Measurements from ENCODE around the gene TULP4. TPM values are rescaled to one million over a fixed set of nuclear protein-coding genes. Genes with fewer than 3 reads are reported as not detected.

Gene TULP4
- total and polyA plus RNA-seq, 2 donors (not counting 1 experiment from before 2014, with no cell fraction given): 16.8 to 88.2 TPM

DNA sequence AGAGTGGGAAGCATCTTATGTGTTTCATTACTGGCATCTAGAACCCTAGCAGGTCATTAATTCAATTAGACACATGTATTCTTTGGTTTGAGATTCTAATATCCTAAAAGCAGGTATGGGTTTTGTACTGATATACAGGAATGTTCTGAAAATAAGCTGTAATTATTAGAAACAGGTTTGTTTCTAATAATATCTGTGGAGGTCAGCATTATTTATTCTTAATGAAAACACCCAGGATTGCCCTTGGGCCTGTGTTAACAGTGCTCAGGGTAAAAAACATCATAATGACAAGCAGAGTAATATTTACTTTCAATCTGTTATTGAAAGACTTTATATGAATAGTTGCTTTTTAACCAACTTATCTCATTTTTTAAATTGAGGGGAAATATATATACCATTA is 8.0 kb upstream of the TULP4 start:
- Histone ChIP-seq H2AFZ (ENCODE audit: low read length) (no peak overlapping the region), H3K79me2 (ENCODE audit: control insufficient read depth, insufficient read depth, low read length) (no peaks in the 10 kb centered on the region), H3K27me3 (ENCODE audit: control insufficient read depth, insufficient read depth, low read length) (no peaks in the 10 kb centered on the region), H3K36me3 (ENCODE audit: control insufficient read depth, insufficient read depth, low read length) (no peaks in the 10 kb centered on the region), H3K27ac (ENCODE audit: insufficient read depth, low read length) (no peak overlapping the region), H3K4me3 (replicated peaks in 1 of 4; ENCODE audit: control extremely low read depth in 1 of 4, insufficient read depth in 1 of 4, low read depth in 3 of 4, low read length in 4 of 4) (no peak overlapping the region), H3K9me3 (ENCODE audit: control insufficient read depth, insufficient read depth, low read depth, low read length) (no peaks in the 10 kb centered on the region), H3K4me1 (ENCODE audit: control insufficient read depth, extremely low read depth, insufficient read depth, low read length) (no peaks in the 10 kb centered on the region), H4K20me1 (ENCODE audit: control insufficient read depth, extremely low read depth, insufficient read depth, low read length) (no peaks in the 10 kb centered on the region), H3K9ac (ENCODE audit: insufficient read depth, low read length) (no peak overlapping the region), H3K4me2 (ENCODE audit: extremely low read depth, insufficient read depth, low read length) (no peak overlapping the region)
- no peak for TF ChIP-seq EZH2 (IDR thresholded peaks at IDR 0.05; ENCODE audit: low read length, missing control alignments)
- TF ChIP-seq, protein P1, sequence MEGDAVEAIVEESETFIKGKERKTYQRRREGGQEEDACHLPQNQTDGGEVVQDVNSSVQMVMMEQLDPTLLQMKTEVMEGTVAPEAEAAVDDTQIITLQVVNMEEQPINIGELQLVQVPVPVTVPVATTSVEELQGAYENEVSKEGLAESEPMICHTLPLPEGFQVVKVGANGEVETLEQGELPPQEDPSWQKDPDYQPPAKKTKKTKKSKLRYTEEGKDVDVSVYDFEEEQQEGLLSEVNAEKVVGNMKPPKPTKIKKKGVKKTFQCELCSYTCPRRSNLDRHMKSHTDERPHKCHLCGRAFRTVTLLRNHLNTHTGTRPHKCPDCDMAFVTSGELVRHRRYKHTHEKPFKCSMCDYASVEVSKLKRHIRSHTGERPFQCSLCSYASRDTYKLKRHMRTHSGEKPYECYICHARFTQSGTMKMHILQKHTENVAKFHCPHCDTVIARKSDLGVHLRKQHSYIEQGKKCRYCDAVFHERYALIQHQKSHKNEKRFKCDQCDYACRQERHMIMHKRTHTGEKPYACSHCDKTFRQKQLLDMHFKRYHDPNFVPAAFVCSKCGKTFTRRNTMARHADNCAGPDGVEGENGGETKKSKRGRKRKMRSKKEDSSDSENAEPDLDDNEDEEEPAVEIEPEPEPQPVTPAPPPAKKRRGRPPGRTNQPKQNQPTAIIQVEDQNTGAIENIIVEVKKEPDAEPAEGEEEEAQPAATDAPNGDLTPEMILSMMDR (conservative IDR thresholded peaks at IDR 0.05 in 1 of 2, IDR thresholded peaks at IDR 0.05 in 1 of 2; ENCODE audit: low read depth in 1 of 2, low read length in 2 of 2): no peak
- DNase-seq (ENCODE audit: low read depth in 2 of 2): no peak

DNA sequence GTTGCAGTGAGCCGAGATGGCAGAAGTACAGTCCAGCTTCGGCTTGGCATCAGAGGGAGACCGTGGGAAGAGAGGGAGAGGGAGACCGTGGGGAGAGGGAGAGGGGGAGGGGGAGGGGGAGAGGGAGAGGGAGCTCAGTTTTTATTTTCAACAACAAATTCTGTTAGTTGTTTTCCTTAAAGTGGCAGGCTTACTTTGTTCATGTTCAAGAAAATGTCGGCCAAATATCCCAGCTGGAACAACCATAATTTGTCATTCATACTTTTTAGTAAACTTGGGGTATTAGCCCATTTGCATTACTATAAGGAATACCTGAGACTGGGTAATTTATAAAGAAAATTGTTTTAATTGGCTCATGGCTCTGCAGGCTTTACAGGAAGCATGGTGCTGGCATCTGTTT is 2.5 kb upstream of the TULP4 start:
- Histone ChIP-seq H3K4me3 (replicated peaks in 1 of 4; ENCODE audit: control extremely low read depth in 1 of 4, insufficient read depth in 1 of 4, low read depth in 3 of 4, low read length in 4 of 4) (no peak overlapping the region), H4K20me1 (ENCODE audit: control insufficient read depth, extremely low read depth, insufficient read depth, low read length) (no peaks in the 10 kb centered on the region), H3K27ac (ENCODE audit: insufficient read depth, low read length) (no peak overlapping the region), H3K4me2 (ENCODE audit: extremely low read depth, insufficient read depth, low read length) (no peak overlapping the region), H3K9ac (ENCODE audit: insufficient read depth, low read length) (no peak overlapping the region), H3K9me3 (ENCODE audit: control insufficient read depth, insufficient read depth, low read depth, low read length) (no peaks in the 10 kb centered on the region), H3K79me2 (ENCODE audit: control insufficient read depth, insufficient read depth, low read length) (no peaks in the 10 kb centered on the region), H3K36me3 (ENCODE audit: control insufficient read depth, insufficient read depth, low read length) (no peaks in the 10 kb centered on the region), H3K27me3 (ENCODE audit: control insufficient read depth, insufficient read depth, low read length) (no peaks in the 10 kb centered on the region), H2AFZ (ENCODE audit: low read length) (no peak overlapping the region), H3K4me1 (ENCODE audit: control insufficient read depth, extremely low read depth, insufficient read depth, low read length) (no peaks in the 10 kb centered on the region)
- DNase-seq (ENCODE audit: low read depth in 2 of 2): no peak
- no peak for TF ChIP-seq EZH2 (IDR thresholded peaks at IDR 0.05; ENCODE audit: low read length, missing control alignments)
- TF ChIP-seq, protein P1 (conservative IDR thresholded peaks at IDR 0.05 in 1 of 2, IDR thresholded peaks at IDR 0.05 in 1 of 2; ENCODE audit: low read depth in 1 of 2, low read length in 2 of 2): no peak

DNA sequence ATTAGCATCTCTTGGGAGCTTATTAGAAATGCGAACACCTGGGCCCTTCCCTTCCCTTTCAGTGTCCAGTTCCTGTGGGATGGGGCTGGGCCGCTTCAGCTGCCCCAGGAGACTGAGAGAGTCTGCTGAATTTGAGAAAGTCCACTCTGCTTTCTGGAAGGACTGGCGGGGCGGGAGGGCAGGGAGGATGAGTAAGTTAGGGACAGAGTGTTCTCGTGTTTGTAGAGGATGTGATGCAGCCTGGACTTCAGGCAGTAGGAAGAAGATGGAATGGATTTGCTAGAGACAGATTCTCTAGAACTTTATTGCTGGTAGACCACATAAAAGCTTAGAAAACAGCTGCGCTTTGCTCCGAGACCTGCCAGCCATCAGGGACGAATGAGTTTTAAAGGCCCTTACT is 1.1 kb upstream of the TULP4 start:
- Histone ChIP-seq H3K27ac (ENCODE audit: insufficient read depth, low read length) (no peak overlapping the region), H3K9me3 (ENCODE audit: control insufficient read depth, insufficient read depth, low read depth, low read length) (no peaks in the 10 kb centered on the region), H4K20me1 (ENCODE audit: control insufficient read depth, extremely low read depth, insufficient read depth, low read length) (no peaks in the 10 kb centered on the region), H3K4me3 (replicated peaks in 1 of 4; ENCODE audit: control extremely low read depth in 1 of 4, insufficient read depth in 1 of 4, low read depth in 3 of 4, low read length in 4 of 4) (no peak overlapping the region), H3K36me3 (ENCODE audit: control insufficient read depth, insufficient read depth, low read length) (no peaks in the 10 kb centered on the region), H3K27me3 (ENCODE audit: control insufficient read depth, insufficient read depth, low read length) (no peaks in the 10 kb centered on the region), H3K9ac (ENCODE audit: insufficient read depth, low read length) (no peak overlapping the region), H3K79me2 (ENCODE audit: control insufficient read depth, insufficient read depth, low read length) (no peaks in the 10 kb centered on the region), H3K4me2 (ENCODE audit: extremely low read depth, insufficient read depth, low read length) (no peak overlapping the region), H2AFZ (ENCODE audit: low read length) (no peak overlapping the region), H3K4me1 (ENCODE audit: control insufficient read depth, extremely low read depth, insufficient read depth, low read length) (no peaks in the 10 kb centered on the region)
- TF ChIP-seq EZH2 (IDR thresholded peaks at IDR 0.05; ENCODE audit: low read length, missing control alignments): no peak
- TF ChIP-seq, protein P1 (conservative IDR thresholded peaks at IDR 0.05 in 1 of 2, IDR thresholded peaks at IDR 0.05 in 1 of 2; ENCODE audit: low read depth in 1 of 2, low read length in 2 of 2): no peak
- DNase-seq (ENCODE audit: low read depth in 2 of 2): no peak

Measured in fibroblast of lung (primary cell).